ENCODE results near the gene OXSR1. TPM values are rescaled to one million over a fixed set of nuclear protein-coding genes. Genes with fewer than 3 reads are reported as not detected.

Gene OXSR1
- total and polyA plus RNA-seq, 2 of the 13 experiments (the other 11 are each of a cell fraction or from before 2014, with no cell fraction given), result 27.4 to 32.6 TPM

DNA sequence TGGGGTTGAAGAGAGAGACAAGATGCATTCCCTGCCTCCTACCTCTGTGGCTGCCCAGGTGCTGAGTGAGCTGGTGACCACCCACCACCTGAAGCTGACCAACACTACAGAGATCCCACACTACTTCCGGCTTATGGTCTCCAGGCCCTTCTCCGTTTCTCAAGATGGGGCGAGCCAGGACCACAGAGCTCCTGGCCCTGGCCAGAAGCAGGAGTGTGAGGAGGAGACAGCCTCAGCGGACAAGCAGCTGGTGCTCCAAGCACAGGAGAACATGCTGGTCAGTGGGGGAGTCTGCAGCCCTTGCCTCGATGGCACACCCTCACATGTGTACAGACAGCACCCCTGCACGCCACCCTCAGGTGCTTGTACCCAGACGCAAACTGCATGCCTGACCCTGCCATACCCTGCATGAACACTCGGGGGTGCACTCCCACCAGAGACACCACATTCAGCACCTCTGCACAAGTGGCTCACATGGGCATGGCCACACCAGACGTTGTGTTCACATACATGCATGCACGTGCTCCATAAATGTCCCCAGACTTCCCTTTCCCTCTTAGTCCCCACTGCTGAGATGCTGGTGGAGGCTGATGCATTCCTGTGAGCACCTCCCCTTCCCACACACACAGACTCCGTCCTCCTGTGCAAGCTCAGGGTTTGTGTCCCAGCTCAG is 47.5 kb upstream of the OXSR1 start (continued):
- TF ChIP-seq, protein P1, sequence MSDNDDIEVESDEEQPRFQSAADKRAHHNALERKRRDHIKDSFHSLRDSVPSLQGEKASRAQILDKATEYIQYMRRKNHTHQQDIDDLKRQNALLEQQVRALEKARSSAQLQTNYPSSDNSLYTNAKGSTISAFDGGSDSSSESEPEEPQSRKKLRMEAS (IDR thresholded peaks at IDR 0.05), result peak; percentile 73
- 0 out of 2 replicates have a peak, but pooled peaks have one; percentile 12 for TF ChIP-seq YEATS2 (CRISPR knock-in tag; IDR thresholded peaks at IDR 0.05; ENCODE audit: borderline replicate concordance)
- no peak for TF ChIP-seq ZNF616 (CRISPR knock-in tag; IDR thresholded peaks at IDR 0.05; ENCODE audit: low read depth)
- TF ChIP-seq KAT7 (CRISPR knock-in tag; IDR thresholded peaks at IDR 0.05; ENCODE audit: borderline replicate concordance), result no peak
- TF ChIP-seq, protein P2, sequence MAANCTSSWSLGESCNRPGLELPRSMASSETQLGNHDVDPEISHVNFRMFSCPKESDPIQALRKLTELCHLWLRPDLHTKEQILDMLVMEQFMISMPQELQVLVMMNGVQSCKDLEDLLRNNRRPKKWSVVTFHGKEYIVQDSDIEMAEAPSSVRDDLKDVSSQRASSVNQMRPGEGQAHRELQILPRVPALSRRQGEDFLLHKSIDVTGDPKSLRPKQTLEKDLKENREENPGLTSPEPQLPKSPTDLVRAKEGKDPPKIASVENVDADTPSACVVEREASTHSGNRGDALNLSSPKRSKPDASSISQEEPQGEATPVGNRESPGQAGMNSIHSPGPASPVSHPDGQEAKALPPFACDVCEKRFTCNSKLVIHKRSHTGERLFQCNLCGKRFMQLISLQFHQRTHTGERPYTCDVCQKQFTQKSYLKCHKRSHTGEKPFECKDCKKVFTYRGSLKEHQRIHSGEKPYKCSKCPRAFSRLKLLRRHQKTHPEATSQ (CRISPR knock-in tag; IDR thresholded peaks at IDR 0.05; ENCODE audit: borderline replicate concordance), result no peak
- TF ChIP-seq ZNF660 (CRISPR knock-in tag; IDR thresholded peaks at IDR 0.05; ENCODE audit: borderline replicate concordance, low read depth), result no peak
- TF ChIP-seq ZNF468 (CRISPR knock-in tag; IDR thresholded peaks at IDR 0.05), result no peak
- no peak for TF ChIP-seq ZNF766 (CRISPR knock-in tag; IDR thresholded peaks at IDR 0.05; ENCODE audit: borderline replicate concordance)
- no peak for TF ChIP-seq ZNF782 (CRISPR knock-in tag; IDR thresholded peaks at IDR 0.05; ENCODE audit: borderline replicate concordance)
- TF ChIP-seq, protein P3, sequence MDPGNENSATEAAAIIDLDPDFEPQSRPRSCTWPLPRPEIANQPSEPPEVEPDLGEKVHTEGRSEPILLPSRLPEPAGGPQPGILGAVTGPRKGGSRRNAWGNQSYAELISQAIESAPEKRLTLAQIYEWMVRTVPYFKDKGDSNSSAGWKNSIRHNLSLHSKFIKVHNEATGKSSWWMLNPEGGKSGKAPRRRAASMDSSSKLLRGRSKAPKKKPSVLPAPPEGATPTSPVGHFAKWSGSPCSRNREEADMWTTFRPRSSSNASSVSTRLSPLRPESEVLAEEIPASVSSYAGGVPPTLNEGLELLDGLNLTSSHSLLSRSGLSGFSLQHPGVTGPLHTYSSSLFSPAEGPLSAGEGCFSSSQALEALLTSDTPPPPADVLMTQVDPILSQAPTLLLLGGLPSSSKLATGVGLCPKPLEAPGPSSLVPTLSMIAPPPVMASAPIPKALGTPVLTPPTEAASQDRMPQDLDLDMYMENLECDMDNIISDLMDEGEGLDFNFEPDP (CRISPR knock-in tag; conservative IDR thresholded peaks at IDR 0.05), result no peak
- 0 out of 2 replicates have a peak, but pooled peaks have one; percentile 36 for TF ChIP-seq BRCA1 (CRISPR knock-in tag; IDR thresholded peaks at IDR 0.05)
- TF ChIP-seq YEATS4 (CRISPR knock-in tag; IDR thresholded peaks at IDR 0.05; ENCODE audit: borderline replicate concordance), result no peak
- TF ChIP-seq, protein P4, sequence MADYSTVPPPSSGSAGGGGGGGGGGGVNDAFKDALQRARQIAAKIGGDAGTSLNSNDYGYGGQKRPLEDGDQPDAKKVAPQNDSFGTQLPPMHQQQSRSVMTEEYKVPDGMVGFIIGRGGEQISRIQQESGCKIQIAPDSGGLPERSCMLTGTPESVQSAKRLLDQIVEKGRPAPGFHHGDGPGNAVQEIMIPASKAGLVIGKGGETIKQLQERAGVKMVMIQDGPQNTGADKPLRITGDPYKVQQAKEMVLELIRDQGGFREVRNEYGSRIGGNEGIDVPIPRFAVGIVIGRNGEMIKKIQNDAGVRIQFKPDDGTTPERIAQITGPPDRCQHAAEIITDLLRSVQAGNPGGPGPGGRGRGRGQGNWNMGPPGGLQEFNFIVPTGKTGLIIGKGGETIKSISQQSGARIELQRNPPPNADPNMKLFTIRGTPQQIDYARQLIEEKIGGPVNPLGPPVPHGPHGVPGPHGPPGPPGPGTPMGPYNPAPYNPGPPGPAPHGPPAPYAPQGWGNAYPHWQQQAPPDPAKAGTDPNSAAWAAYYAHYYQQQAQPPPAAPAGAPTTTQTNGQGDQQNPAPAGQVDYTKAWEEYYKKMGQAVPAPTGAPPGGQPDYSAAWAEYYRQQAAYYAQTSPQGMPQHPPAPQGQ (CRISPR knock-in tag; IDR thresholded peaks at IDR 0.05; ENCODE audit: borderline replicate concordance), result no peak
- TF ChIP-seq, protein P5, sequence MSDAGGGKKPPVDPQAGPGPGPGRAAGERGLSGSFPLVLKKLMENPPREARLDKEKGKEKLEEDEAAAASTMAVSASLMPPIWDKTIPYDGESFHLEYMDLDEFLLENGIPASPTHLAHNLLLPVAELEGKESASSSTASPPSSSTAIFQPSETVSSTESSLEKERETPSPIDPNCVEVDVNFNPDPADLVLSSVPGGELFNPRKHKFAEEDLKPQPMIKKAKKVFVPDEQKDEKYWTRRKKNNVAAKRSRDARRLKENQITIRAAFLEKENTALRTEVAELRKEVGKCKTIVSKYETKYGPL (CRISPR knock-in tag; IDR thresholded peaks at IDR 0.05), result no peak
- no peak for TF ChIP-seq THYN1 (CRISPR knock-in tag; IDR thresholded peaks at IDR 0.05; ENCODE audit: borderline replicate concordance, low read depth)
- TF ChIP-seq ZNF12 (CRISPR knock-in tag; IDR thresholded peaks at IDR 0.05), result no peak
- TF ChIP-seq RBFOX2 (IDR thresholded peaks at IDR 0.05; ENCODE audit: low read depth, low read length), result 0 out of 2 replicates have a peak, but pooled peaks have one; percentile 53
- no peak for TF ChIP-seq ZNF549 (CRISPR knock-in tag; IDR thresholded peaks at IDR 0.05)
- TF ChIP-seq THAP11 (CRISPR knock-in tag; IDR thresholded peaks at IDR 0.05), result 0 out of 2 replicates have a peak, but pooled peaks have one; percentile 30
- TF ChIP-seq, protein P6, sequence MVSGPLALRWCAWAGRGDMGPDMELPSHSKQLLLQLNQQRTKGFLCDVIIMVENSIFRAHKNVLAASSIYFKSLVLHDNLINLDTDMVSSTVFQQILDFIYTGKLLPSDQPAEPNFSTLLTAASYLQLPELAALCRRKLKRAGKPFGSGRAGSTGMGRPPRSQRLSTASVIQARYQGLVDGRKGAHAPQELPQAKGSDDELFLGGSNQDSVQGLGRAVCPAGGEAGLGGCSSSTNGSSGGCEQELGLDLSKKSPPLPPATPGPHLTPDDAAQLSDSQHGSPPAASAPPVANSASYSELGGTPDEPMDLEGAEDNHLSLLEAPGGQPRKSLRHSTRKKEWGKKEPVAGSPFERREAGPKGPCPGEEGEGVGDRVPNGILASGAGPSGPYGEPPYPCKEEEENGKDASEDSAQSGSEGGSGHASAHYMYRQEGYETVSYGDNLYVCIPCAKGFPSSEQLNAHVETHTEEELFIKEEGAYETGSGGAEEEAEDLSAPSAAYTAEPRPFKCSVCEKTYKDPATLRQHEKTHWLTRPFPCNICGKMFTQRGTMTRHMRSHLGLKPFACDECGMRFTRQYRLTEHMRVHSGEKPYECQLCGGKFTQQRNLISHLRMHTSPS (CRISPR knock-in tag; IDR thresholded peaks at IDR 0.05; ENCODE audit: low read depth), result 0 out of 2 replicates have a peak, but pooled peaks have one; percentile 42
- no peak for TF ChIP-seq ZNF432 (CRISPR knock-in tag; IDR thresholded peaks at IDR 0.05; ENCODE audit: borderline replicate concordance)
- TF ChIP-seq RAD21 (CRISPR knock-in tag; IDR thresholded peaks at IDR 0.05), result peak; percentile 94
